OCI-LY7 (cell line): ENCODE measurements around the gene CFL1. TPM values are rescaled to one million over a fixed set of nuclear protein-coding genes. Genes with fewer than 3 reads are reported as not detected.

Source experiments
- BruUV-seq: library from RNA; stranded (reverse); fragments of 400-500 nt; replicated peaks from 2 replicates; lab custom pipeline; 2021; lab: Mats Ljungman, UMichigan
- CTCF ChIA-PET: fragments of 300-600 bp; sonication (Branson Sonifier 250); formaldehyde crosslinking; loops from one replicate; lab custom pipeline; 2022; ENCODE audit warnings: antibody characterized with exemption; ENCODE audit not compliant: unreplicated experiment; lab: Charles Lee
- POLR2A ChIA-PET: fragments of 300-600 bp; sonication (Branson Sonifier 250); formaldehyde crosslinking; loops from one replicate; lab custom pipeline; 2022; ENCODE audit warnings: antibody characterized with exemption; lab: Charles Lee
- DNase-seq: peaks from one replicate; pipeline ENCODE4 v3.0.0-alpha.2; 2015; ENCODE audit warnings: low spot score
- H2AFZ ChIP-seq: fragments of 200-600 bp; sonication (generic), shearing (Covaris generic); 2 replicates; pipeline ENCODE4 v1.6.1; 2014; ENCODE audit warnings: mild to moderate bottlenecking, antibody characterized with exemption, low read length, moderate library complexity
- H3K27ac ChIP-seq: fragments of 200-600 bp; sonication (generic); 2 replicates; pipeline ENCODE4 v1.5.1; 2014; ENCODE audit warnings: mixed run types, low read depth, mild to moderate bottlenecking, moderate library complexity, low read length, inconsistent platforms; ENCODE audit not compliant: poor library complexity, severe bottlenecking
- H3K36me3 ChIP-seq: fragments of 200-600 bp; sonication (generic); 2 replicates; pipeline ENCODE4 v1.6.1; 2014; ENCODE audit warnings: mild to moderate bottlenecking, antibody characterized with exemption, low read length, moderate library complexity, mixed read lengths; ENCODE audit not compliant: insufficient read depth
- H3K4me1 ChIP-seq: fragments of 200-600 bp; sonication (generic); 2 replicates; pipeline ENCODE4 v1.5.1; 2014; ENCODE audit warnings: mild to moderate bottlenecking, low read length; ENCODE audit not compliant: insufficient read depth, poor library complexity, severe bottlenecking
- H3K4me2 ChIP-seq: fragments of 200-600 bp; sonication (generic); 2 replicates; pipeline ENCODE4 v1.6.1; 2014; ENCODE audit warnings: mild to moderate bottlenecking, low read length
- H3K4me3 ChIP-seq: fragments of 200-600 bp; sonication (generic); 2 replicates; pipeline ENCODE4 v1.5.1; 2014; ENCODE audit warnings: mild to moderate bottlenecking, low read depth, low read length; ENCODE audit not compliant: poor library complexity, severe bottlenecking
- H3K79me2 ChIP-seq: fragments of 200-600 bp; sonication (generic); 2 replicates; pipeline ENCODE4 v1.6.1; 2016; ENCODE audit warnings: low read depth, mild to moderate bottlenecking, low read length, moderate library complexity, mixed read lengths; ENCODE audit not compliant: insufficient read depth
- H3K9me2 ChIP-seq: fragments of 200-600 bp; sonication (generic); 2 replicates; pipeline ENCODE4 v1.6.1; 2016; ENCODE audit warnings: mild to moderate bottlenecking, low read length, mixed read lengths; ENCODE audit not compliant: insufficient read depth
- H3K9me3 ChIP-seq: fragments of 200-600 bp; sonication (generic); 2 replicates; pipeline ENCODE4 v1.6.1; 2014; ENCODE audit warnings: mild to moderate bottlenecking, mixed run types, low read length, mixed read lengths
- H4K20me1 ChIP-seq: fragments of 200-600 bp; sonication (generic); 2 replicates; pipeline ENCODE4 v1.6.1; 2014; ENCODE audit warnings: mild to moderate bottlenecking, antibody characterized with exemption, low read length, moderate library complexity, mixed read lengths; ENCODE audit not compliant: insufficient read depth
- CTCF ChIP-seq: fragments of 200-600 bp; sonication (generic); conservative IDR thresholded peaks from 2 replicates; pipeline ENCODE4 v1.5.1; 2014; ENCODE audit warnings: mild to moderate bottlenecking, antibody characterized with exemption, low read length, moderate library complexity, mixed read lengths
- EZH2phosphoT487 ChIP-seq: fragments of 200-600 bp; sonication (generic); IDR thresholded peaks from 2 replicates; pipeline ENCODE4 v1.6.1; 2018; ENCODE audit warnings: low read depth, borderline replicate concordance, mild to moderate bottlenecking, mixed run types, antibody characterized with exemption, low read length, moderate library complexity, mixed read lengths
- intact Hi-C: fragments of 100-400 bp; cut with micrococcal nuclease; formaldehyde crosslinking; loops from one replicate; pipeline ENCODE4 v1.10.0; 2022; ENCODE audit not compliant: unreplicated experiment
- total RNA-seq, 2 experiments: library from RNA; depleted of rRNA in 1 of 2; stranded (reverse); fragments of >200 nt in 1 of 2; shearing (Covaris generic) in 1 of 2; gene quantifications; 2 replicates each; pipeline ENCODE4 v1.2.3, GENCODE V29; 2014 to 2022

CFL1 gene
- total RNA-seq, 2 experiments from 2014 or later = 1,019 to 1,119 TPM

- no peak overlapping the region for H2AFZ ChIP-seq
- no peak overlapping the region for H3K4me3 ChIP-seq
- TF ChIP-seq CTCF (0 out of 2 replicates have a peak, but pooled peaks have one; percentile 19), EZH2phosphoT487 (no peak)
- peaks cover 16% of the 10 kb centered on the region for H4K20me1 ChIP-seq
- peaks cover 7% of the 10 kb centered on the region; the same call in 1 of the 2 replicates for H3K9me3 ChIP-seq
- H3K4me2 ChIP-seq = no peak overlapping the region
- no peaks in the 10 kb centered on the region for H3K9me2 ChIP-seq
- intact Hi-C loops = no loop called here
- POLR2A ChIA-PET = no interaction called here
- peaks cover 69% of the 10 kb centered on the region for H3K36me3 ChIP-seq
- peaks cover 9% of the 10 kb centered on the region for H3K4me1 ChIP-seq
- DNase-seq = no peak
- H3K79me2 ChIP-seq = peaks cover 36% of the 10 kb centered on the region
- CTCF ChIA-PET = no interaction called here
- H3K27ac ChIP-seq = no peak overlapping the region
- no TSS peak for BruUV-seq
These were observed 4.6 kb downstream of the CFL1 start for GRCh38 chr11:65853246-65853979.

GRCh38 chr11:65852508-65853245 is 5.3 kb downstream of the CFL1 start:
- CTCF ChIA-PET = no interaction called here
- no peak for DNase-seq
- no peak overlapping the region for H3K4me3 ChIP-seq
- H3K9me3 ChIP-seq = peaks cover 7% of the 10 kb centered on the region; the same call in 1 of the 2 replicates
- H3K27ac ChIP-seq = no peak overlapping the region
- POLR2A ChIA-PET = no interaction called here
- no peak overlapping the region for H3K4me2 ChIP-seq
- H3K9me2 ChIP-seq = no peaks in the 10 kb centered on the region
- TF ChIP-seq EZH2phosphoT487 (no peak), CTCF (no peak)
- intact Hi-C loops = no loop called here
- H3K4me1 ChIP-seq = peaks cover 8% of the 10 kb centered on the region
- no peak overlapping the region for H2AFZ ChIP-seq
- no TSS peak for BruUV-seq
- H3K79me2 ChIP-seq = peaks cover 36% of the 10 kb centered on the region
- peaks cover 16% of the 10 kb centered on the region for H4K20me1 ChIP-seq
- peaks cover 69% of the 10 kb centered on the region for H3K36me3 ChIP-seq
